ENCODE measurements around the gene NEURL1B.

NEURL1B gene

GRCh38 chr5:172735141-172735831, 94.2 kb downstream of the NEURL1B start:
- Histone ChIP-seq H3K36me3 (no peaks in the 10 kb centered on the region), H3K27me3 (peaks cover 11% of the 10 kb centered on the region), H3K4me3 (ENCODE audit: low read depth in 1 of 2, low read length in 1 of 2) (no peak overlapping the region), H3K27ac (no peak overlapping the region), H3K9me3 (no peaks in the 10 kb centered on the region), H3K4me1 (ENCODE audit: control insufficient read depth in 1 of 2, insufficient read depth in 1 of 2, low read depth in 1 of 2, low read length in 1 of 2) (peaks cover 2% of the 10 kb centered on the region in 2 experiments)
- TF ChIP-seq, protein P1, sequence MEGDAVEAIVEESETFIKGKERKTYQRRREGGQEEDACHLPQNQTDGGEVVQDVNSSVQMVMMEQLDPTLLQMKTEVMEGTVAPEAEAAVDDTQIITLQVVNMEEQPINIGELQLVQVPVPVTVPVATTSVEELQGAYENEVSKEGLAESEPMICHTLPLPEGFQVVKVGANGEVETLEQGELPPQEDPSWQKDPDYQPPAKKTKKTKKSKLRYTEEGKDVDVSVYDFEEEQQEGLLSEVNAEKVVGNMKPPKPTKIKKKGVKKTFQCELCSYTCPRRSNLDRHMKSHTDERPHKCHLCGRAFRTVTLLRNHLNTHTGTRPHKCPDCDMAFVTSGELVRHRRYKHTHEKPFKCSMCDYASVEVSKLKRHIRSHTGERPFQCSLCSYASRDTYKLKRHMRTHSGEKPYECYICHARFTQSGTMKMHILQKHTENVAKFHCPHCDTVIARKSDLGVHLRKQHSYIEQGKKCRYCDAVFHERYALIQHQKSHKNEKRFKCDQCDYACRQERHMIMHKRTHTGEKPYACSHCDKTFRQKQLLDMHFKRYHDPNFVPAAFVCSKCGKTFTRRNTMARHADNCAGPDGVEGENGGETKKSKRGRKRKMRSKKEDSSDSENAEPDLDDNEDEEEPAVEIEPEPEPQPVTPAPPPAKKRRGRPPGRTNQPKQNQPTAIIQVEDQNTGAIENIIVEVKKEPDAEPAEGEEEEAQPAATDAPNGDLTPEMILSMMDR (IDR thresholded peaks at IDR 0.05), result no peak

- no peaks in the 10 kb centered on the region for H3K9me3 ChIP-seq
- H3K4me1 ChIP-seq (ENCODE audit: control insufficient read depth in 1 of 2, insufficient read depth in 1 of 2, low read depth in 1 of 2, low read length in 1 of 2), result peaks cover 8 to 10% of the 10 kb centered on the region in 2 experiments
- H3K36me3 ChIP-seq, result no peaks in the 10 kb centered on the region
- peaks cover 11% of the 10 kb centered on the region for H3K27me3 ChIP-seq
- TF ChIP-seq, protein P1 (IDR thresholded peaks at IDR 0.05), result no peak
- H3K4me3 ChIP-seq (ENCODE audit: low read depth in 1 of 2, low read length in 1 of 2), result no peak overlapping the region
- H3K27ac ChIP-seq, result no peak overlapping the region
These were observed 95.6 kb downstream of the NEURL1B start for GRCh38 chr5:172736508-172737135.

DNA sequence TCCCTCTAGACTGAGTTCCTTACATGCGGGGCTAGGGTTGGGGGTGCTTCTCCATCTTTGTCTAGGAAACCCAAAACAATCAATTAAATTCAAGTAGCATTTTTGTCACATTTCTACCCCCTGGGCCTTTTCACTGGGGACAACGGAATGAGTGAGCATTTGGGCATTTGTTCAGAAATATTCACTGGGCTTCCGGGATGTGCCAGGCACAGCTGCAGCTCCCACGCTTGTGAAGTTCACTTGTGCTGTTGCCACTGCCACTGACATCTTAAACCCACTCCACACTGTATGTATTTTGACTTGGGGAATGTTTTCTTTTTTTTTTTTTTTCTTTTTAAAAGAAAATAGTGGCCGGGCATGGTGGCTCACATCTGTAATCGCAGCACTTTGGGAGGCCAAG, 98.3 kb downstream of the NEURL1B start:
- Histone ChIP-seq H3K27me3 (no peaks in the 10 kb centered on the region), H3K27ac (no peak overlapping the region), H3K4me1 (ENCODE audit: control insufficient read depth in 1 of 2, insufficient read depth in 1 of 2, low read depth in 1 of 2, low read length in 1 of 2) (peaks cover 8 to 10% of the 10 kb centered on the region in 2 experiments), H3K9me3 (no peaks in the 10 kb centered on the region), H3K4me3 (ENCODE audit: low read depth in 1 of 2, low read length in 1 of 2) (no peak overlapping the region), H3K36me3 (no peaks in the 10 kb centered on the region)
- TF ChIP-seq, protein P1 (IDR thresholded peaks at IDR 0.05), result no peak

- Histone ChIP-seq H3K27me3 (no peaks in the 10 kb centered on the region), H3K4me1 (ENCODE audit: control insufficient read depth in 1 of 2, insufficient read depth in 1 of 2, low read depth in 1 of 2, low read length in 1 of 2) (peaks cover 8 to 10% of the 10 kb centered on the region in 2 experiments), H3K4me3 (ENCODE audit: low read depth in 1 of 2, low read length in 1 of 2) (no peak overlapping the region), H3K27ac (peak overlapping the region; percentile 53), H3K36me3 (no peaks in the 10 kb centered on the region), H3K9me3 (no peaks in the 10 kb centered on the region)
- TF ChIP-seq, protein P1 (IDR thresholded peaks at IDR 0.05), result no peak
These were observed 99.6 kb downstream of the NEURL1B start for GRCh38 chr5:172740428-172741205.
